HG02571 (cell line): Measurements from ENCODE around the gene VENTX.

Experiments used
- ATAC-seq: cut with Tn5 transposase; IDR thresholded peaks from one replicate; pipeline ENCODE4 v1.9.1; 2021; ENCODE audit warnings: mild to moderate bottlenecking, moderate library complexity; ENCODE audit not compliant: unreplicated experiment

VENTX gene

DNA sequence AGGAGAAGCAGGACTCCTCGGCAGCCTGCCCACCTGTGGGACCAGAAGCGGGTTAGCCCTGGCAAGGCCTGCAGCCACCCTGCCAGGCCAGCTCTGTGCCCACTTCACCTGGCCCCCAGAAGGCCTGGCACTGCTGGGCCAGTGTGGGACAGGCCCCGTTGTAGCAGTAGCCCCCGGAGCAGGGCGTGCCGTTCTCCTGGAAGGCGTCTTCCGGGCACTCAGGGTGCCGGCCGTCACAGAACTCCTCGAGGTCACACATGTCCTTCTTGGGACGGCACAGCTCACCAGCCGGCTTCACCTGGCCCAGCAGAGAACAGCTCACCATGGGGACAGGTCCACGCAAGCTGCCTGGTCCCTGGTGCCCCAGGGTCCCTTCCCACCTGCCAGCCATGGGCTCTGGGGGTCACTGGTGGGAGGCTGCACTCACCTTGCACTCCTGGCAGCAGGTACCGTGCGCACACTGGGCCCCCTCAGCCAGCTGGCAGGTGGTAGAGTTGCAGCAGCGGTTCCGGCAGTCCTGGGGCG is 33.2 kb downstream of the VENTX start:
- no peak for ATAC-seq

DNA sequence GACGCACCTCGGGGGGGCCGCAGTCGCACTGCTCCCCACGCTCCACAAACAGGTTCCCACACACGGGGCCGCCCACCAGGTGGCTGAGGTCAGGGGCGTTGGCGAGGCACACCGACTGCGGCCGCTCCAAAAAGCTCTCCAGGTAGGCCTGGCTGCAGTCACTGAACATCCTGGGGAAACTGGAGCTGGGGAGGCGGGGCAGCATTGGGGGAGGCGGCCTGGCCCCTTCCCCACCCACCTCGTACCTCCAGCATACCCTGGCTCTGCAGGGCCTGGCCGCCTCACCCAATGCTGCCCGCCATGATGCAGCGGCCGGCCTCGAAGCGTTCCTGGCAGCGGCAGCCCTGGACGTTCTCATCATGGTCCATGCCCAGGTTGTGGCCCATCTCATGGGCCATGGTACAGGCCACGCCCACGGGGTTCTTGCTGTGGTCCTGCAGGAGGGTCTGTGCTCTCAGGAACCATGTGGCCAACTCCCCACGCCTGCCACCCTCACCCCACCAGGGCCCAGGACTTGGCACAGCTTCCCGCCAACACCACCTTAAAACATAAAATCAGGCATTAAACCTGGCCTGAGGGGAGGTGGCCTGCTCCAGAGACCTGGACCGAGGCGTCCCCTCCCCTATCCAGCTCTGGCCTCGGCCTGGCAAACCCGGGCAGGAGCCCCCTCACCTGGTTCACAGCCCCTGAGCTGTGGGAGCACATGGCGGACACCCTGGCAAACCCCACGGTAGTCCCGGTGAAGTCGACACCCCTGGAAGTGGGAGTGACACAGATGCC is 34.1 kb downstream of the VENTX start:
- no peak for ATAC-seq

DNA sequence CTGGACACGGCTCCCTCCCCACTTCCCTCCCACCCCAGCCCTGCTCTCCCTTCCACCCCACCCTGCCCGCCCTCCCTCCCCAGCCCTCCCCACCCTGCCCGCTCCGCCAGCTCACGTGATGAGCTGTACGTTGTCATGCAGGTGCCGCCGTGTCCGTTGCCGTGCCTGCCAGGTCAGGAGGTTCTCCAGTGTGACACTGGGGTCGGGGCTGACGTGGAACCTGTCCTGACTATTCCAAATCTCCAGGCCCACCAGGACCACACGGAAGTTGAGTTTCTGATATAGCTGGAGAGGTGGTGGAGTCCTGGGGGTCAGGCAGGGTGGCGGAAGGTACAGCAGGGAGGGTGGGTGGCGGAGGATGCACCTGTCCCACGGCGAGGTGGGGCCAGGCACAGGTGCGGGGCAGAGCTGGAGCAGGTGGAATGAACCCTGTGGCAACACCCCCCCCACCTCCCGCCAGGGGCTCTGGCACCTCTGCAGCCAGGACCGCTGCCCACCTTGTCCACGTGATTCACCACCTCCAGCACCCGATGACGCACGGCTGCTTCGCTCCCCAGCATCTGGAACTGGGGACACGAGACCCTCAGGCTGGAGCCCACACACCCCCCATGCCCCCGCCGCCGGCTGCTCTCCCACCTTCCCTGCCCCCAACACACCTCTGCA is 34.8 kb downstream of the VENTX start:
- no peak for ATAC-seq

DNA sequence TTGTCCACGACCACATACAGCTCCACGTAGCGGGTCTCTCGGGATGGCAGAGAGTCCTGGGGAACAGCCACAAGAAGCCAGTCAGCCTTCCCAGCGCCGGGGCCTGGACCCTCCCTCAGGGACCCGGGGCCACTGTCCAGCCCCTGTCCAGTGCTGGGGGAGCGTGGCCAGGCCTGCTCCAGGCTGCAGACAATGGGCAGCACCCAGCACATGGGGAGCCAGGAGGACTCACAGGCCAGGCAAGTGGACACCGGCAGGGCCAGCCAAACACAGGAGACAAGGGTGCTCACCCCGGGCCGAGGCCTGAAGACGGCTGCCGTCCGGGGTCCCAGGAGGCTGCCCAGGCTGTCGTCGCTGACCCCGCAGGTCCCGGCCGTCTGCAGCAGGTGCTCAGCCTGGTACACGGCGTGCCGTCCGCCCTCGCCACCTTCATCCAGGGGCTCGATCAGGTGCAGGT is 35.3 kb downstream of the VENTX start:
- ATAC-seq, result no peak

DNA sequence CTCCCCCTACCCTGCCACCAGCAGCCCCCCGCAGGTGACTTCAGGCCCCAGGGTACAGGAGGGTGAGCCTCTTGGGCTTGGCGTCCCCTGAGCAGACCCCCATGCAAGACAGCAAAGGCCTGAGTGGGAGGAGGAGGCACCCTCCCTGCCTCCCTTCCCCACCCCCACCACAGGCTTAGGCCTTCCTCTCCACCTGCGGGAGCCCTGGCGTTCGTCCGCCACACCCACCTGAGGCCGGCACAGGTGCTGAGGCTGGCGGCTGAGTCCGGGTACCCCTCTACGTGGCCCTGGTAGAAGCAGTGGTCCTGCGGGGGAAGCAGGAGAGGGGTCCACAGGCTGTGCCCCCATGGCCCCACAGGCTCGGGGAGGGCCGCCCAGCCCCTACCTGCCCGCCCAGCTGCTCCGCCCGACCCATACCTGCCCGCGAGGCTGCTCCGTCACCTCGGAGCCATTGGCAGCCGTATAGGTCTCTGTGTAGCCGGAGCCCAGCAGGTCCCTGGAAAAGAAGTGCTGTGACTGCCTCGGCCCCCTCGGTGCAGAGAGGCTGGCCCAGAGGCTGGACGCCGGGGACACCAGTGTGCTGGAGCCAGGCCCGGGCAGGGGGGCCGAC is 36.0 kb downstream of the VENTX start:
- ATAC-seq, result no peak

DNA sequence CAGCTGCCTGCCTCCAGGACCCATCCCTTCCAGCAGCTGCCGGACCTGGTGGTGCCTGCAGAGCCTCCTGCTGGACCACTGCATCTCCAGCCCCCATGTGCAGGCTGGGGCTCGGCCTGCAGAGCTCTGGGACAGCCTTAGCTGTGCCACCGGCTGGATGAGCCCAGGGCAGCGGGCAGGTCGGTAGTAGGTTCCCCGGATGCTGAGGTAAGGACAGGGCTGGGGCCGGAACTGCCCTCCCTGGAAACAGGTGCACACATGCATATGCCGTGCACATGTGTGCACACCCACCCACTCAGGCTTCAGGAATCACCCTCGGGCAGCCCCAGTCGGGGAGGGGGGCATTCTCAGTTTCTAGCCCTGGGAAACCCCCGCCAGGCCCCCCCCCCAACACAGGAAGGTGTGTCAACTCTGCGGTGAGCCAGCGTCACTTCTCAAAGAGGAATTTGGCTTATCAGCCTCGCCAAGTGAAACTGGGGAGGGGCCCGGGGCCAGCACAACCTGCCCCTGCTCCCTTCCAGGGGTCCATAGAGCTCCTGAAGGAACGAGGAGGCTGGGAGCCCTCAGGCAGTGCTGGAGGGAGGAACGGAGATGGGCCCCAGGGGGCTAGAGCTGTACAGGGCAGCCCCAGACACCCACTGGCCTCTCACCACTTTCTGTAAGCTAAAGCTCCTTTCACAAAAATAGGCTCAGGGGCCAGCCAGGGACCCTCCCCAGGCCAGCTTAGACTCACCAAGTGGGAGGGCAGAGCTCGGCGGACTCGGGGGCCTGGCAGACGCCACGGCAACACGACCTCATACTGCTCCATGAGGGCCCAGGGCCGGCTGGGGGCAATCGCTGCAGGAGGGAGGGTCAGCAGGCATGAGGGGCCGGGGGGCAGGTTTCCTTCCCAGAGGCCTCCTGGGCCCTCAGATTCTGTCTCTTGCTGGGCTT is 37.4 kb downstream of the VENTX start:
- peak; percentile 49 for ATAC-seq

DNA sequence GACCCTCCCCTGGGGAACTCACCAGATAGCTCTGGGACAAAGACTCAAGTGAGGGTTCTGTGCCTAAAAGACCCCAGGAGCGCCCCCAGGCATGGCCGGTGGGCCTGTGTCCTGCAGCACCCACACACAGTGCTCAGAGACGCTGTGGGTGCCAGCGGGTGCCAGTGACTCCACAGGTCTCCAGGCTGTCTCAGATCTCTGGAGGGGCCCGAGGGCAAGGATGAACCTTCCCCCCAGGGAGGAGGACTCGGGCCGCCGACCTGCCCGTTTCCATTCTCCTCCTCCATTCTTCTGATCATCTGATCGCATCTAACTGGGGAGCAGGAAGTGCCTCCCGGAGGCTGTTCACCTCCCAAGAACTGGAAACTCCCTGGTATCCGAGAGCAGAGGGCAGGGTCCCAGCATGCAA is 38.0 kb downstream of the VENTX start:
- ATAC-seq, result peak; percentile 36

DNA sequence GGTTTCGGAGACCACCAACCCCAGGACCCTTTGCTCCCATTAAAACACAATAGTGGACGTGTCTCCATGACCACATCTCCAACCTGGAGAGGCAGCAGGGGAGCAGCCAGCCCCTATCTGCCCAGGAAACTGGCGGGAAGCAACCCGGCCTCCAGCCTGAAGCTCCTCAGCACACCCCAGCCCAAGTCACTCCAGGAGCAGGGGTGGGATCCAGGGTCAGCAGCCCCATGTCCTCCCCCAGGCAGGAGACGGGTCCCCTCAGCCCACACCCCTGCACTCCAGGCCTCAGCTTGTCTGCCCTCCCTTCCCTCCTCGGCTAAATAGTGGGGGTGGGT is 38.4 kb downstream of the VENTX start:
- no peak for ATAC-seq

DNA sequence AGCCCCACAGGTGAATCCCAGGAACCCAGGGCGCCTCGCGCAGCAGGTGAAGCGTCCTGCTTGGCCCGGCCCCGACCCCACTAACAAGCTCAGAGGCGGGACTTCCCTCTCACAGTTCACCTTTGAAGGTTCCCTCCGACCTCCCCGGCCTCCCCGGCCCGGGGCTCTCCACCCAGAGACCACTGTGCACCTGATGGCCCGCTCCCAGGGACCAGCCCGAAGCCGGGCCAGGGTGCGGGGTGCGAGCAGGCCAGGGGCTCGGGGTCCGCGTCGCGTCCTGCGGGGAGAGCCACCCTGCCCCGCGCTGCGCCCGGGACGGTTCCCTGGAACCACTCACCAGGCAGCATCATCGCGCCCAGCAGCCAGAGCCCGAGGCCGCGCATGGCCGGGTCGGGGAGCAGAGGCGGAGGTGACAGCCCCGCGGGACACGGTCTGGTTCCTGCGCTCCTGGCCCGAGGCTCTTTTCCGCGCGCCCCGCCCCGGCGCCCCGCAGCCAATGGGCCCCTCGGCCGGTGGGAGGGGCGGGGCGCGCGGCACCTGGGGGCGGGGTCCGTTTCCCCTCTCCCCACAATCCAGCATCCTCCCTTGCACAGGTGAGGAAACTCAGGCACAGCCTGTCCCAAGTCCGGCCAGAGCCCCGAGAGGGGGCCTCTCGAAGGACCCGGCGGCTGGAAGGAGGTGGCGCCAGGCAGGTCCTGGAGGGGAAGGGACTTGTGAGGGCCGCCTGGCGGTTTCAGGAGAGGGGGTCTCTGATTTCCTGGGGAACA is 39.0 kb downstream of the VENTX start, which contains the start of gene ADAM8:
Gene ADAM8 (minus strand): TSS at position 434 of the 767 bp plus-strand sequence. CDS start 51 bp downstream, at position 383.
- peak; percentile 40 for ATAC-seq

DNA sequence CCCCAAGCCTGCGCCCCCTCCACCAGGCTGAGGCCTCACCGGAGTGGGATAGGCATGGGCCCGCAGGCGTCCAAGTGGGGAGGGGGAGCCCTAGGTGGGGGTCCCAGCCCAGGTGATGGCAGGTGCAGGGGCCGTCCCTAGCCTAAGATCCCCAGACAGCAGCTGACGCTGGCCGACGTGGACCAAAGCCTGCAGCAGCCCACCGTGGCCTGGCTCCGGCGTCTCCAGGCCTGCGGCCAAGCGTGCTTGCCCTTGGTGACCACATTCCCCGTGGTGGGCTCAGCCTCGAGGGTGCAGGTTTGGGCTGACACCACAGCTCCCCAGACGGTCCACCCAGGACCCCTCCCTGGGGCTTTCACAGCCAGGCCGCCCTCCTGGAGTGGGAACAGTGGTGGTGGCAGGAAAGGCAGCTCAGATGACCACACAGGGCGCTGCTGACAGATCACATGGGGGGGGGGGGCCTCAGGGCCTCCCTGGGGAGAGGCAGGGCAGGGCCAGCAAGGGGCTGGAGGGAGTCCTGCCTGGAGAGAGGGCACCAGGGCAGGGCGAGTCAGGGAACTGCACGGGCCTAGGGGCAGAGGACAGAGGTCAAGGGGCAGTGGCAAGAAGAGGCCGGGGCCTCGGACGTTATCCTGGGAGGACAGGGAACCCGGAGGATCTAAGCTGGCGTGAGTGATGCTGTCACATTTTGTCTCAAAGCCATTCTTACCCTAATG is 39.8 kb downstream of the VENTX start:
- ATAC-seq, result no peak

DNA sequence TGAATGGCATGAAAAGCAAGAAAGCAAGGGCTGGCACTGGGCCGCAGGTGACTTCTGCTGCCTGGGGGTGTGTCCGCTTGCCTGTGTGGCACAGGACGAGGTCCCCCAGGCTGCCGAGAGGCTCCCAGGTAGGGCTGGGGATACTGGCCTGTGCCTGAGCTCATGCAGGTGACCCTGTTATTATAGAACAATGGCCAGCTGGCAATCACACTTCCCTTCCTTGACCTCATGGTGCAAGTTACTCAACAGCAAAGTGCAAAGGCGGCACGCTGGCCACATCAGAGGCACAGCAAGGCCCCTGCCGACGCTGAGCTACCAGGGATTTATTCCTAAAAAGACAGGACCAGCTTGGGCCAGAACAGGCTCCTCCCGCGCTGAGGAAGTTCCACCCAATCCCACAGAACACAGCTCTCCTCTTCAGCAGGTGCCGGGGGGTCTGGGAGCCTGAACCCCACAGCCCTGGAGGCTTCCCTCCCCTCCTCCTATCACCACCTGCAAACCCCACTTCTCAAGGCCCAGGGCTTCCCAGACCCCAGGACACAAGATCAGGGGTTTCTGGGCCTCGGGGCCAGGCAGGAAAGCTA is 40.4 kb downstream of the VENTX start:
- ATAC-seq, result no peak

DNA sequence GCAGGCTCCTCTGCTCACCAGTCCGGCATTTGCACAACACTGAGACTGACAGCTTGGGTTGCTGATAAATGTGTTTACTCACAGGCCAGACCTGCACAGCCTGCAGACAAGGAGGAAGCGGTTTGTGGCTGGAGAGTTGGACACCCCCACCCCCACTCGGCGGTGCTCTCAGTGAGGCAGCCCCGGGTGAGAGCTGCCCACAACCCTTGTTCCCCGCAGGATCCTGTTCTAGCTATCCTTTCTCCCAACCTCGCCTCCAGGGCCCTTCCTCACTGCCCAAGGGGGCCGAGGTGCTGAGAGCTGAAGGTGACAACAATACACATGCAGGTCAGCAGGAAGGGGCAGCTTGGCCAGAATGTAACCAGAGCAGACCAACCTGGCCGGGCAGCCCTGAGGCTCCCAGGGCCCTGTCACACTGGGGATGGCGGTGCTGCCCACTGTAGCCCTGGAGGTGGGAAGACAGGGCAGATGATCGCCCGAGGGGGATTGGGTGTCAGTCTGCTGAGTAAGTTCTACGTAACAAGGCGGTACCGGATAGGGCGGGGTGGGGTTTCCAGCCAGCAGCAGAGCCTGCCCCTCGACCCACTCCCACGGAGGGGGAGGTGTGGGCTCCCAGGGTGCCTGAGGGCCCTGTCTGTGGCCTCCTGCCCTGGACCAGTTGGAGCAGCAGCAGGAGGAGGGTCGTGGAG is 41.1 kb downstream of the VENTX start:
- no peak for ATAC-seq

DNA sequence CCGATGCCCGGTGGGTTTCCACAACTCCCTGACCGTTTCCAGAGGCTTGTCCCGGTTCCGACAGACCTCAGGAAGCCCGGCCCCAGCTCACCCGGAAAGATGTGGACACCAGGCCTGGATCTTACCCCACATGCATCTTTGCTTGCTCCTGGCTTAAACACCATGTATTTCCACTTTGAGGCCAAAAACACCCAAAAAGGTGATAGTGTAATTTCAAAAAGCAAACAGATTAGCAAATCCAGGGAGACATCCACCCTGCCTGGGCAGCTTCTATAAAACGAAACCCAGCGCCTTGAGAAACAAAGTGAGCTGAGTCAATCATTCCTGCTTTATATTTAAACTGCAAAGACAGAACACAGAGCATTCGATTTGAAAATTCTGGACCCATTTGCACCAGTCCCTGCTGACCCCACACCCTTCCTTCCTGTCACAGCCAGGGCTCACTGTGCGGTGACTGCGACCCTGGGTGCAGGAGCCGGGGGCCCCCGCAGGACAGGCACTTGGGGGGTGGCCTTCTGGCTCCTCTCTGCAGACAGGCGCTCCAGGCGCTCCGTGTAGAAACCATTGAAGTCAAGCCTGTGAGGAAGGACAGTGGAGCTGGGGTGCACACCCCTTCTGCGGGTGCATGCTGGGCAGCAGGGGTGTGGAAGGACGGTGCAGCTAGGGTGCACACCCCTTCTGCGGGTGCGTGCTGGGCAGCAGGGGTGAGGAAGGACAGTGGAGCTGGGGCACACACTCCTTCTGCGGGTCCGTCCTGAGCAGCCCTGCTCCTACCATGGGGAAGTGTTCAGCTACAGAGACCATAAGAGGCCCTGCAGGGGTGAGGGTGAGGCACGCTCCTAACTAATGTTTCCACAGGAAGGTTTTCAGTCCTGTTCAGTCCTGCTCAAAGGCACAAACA is 41.9 kb downstream of the VENTX start:
- ATAC-seq, result no peak

DNA sequence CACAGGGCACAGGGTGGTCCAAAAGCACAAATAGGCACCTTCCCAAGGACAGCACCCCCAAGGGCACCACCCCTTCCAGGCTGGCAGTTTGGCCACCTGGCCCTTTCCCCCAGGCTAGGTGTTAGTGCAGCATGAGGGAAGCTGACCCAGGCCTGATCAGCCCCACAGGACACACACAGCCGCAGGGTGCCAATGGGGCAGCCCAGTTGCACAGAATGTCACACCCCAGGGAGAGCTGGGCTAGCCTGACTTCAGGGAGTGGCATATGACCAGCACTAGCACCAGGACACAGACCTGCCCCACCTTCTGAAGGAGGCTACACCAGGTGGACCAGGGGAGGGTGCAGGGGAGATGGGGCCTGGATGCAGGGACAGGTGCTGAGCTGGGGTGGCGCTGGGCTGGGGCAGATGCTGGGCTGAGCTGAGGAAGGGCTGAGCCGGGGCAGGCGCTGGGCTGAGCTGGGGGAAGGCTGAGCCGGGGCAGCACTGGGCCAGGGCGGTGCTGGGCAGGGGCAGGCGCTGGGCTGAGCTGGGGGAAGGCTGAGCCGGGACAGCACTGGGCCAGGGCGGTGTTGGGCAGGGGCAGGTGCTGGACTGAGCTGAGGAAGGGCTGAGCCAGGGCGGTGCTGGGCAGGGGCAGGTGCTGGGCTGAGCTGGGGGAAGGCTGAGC is 42.9 kb downstream of the VENTX start:
- ATAC-seq, result no peak

DNA sequence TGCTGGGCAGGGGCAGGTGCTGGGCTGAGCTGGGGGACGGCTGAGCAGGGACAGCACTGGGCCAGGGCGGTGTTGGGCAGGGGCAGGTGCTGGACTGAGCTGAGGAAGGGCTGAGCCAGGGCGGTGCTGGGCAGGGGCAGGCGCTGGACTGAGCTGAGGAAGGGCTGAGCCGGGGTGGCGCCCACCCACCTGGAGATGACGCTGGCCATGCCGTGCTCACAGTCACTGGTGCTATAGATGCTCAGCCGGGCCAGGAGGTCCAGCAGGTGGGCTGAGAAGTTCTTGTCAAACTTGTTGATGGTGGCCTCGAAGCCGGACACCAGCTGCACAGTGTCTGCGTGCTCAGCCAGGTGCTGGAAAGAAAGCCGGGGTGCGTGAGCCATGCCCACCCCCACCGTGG is 43.4 kb downstream of the VENTX start:
- no peak for ATAC-seq

DNA sequence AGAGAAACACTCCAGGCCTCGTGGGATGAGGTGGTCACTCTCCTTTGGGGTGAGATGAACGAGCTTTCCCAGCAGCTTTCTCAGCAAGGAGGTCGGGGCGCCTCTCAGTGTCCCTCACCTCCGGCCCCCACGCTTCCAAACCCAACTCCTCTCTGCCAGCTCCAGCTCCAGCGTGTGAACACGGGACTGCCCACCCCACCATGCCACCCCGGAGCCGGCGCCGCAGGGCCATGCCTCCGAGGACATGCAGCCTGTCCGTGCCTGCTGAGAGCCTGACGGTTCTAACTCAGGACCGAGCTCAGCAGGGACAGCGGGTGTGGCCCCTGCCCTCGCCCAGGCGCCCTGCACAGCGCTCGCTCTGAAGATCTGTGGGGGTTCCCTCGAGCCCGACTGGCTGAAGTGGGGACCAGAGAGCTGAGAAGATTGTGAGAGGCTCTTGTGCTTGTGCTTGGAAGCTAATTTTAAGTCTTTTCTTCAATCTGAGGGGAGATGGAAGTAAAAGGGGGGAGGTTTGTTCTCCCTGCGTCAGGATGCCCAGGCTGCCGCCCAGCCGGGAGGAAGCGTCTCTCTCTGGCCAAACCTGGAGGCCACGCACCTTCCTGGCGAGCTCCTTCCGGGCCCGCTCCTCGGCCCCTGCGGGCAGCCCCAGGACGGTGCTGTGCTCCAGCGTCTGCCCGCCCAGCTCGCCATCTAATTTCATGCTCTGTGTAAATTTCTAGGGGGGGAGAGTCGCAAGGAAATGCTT is 44.1 kb downstream of the VENTX start:
- ATAC-seq, result no peak
